PC-3 (cell line): Measurements from ENCODE around the gene TTC23L. TPM values are rescaled to one million over a fixed set of nuclear protein-coding genes. Genes with fewer than 3 reads are reported as not detected.
"Not testable (repeated sequence)": the region's sequence is repeated elsewhere in the genome, so short reads cannot be mapped to it uniquely, and the experiment has no call there.

Source experiments
- ATAC-seq: fragments of 200-7000 bp; cut with Tn5 transposase; 2 replicates; pipeline ENCODE4 v1.9.1; 2020; ENCODE audit warnings: mild to moderate bottlenecking, moderate library complexity
- BruUV-seq: library from RNA; stranded (reverse); fragments of 400-500 nt; replicated peaks from 2 replicates; lab custom pipeline; 2021; lab: Mats Ljungman, UMichigan
- CTCF ChIA-PET: fragments of 300-600 bp; sonication (Branson Sonifier 250); formaldehyde crosslinking; loops from one replicate; lab custom pipeline; 2022; ENCODE audit warnings: antibody characterized with exemption; lab: Charles Lee
- POLR2A ChIA-PET: fragments of 300-600 bp; sonication (Branson Sonifier 250); formaldehyde crosslinking; loops from one replicate; lab custom pipeline; 2022; ENCODE audit warnings: antibody characterized with exemption; ENCODE audit not compliant: unreplicated experiment; lab: Charles Lee
- DNase-seq: peaks from one replicate; pipeline ENCODE4 v3.0.0-alpha.2; 2015
- H2AFZ ChIP-seq: fragments of 300-600 bp; sonication (generic); 2 replicates; pipeline ENCODE4 v1.6.0; 2016; ENCODE audit warnings: antibody characterized with exemption, low read length
- H3F3A ChIP-seq: fragments of 300-600 bp; sonication (generic); one replicate; pipeline ENCODE4 v1.6.0; 2017; ENCODE audit warnings: antibody characterized with exemption, low read length, control low read depth, mild to moderate bottlenecking; ENCODE audit not compliant: unreplicated experiment
- H3K27ac ChIP-seq: fragments of 300-600 bp; sonication (generic); 2 replicates; pipeline ENCODE4 v1.5.1; 2016; ENCODE audit warnings: mild to moderate bottlenecking, low read length
- H3K27me3 ChIP-seq: fragments of 300-600 bp; sonication (generic); 2 replicates; pipeline ENCODE4 v1.6.1; 2016; ENCODE audit warnings: low read length, mixed read lengths
- H3K36me3 ChIP-seq: fragments of 300-600 bp; sonication (generic); 2 replicates; pipeline ENCODE4 v1.6.1; 2016; ENCODE audit warnings: low read depth, mixed run types, low read length, mixed read lengths
- H3K4me1 ChIP-seq: fragments of 300-600 bp; sonication (generic); 2 replicates; pipeline ENCODE4 v1.5.1; 2016; ENCODE audit warnings: low read length; ENCODE audit not compliant: insufficient read depth
- H3K4me2 ChIP-seq: fragments of 300-600 bp; sonication (generic); 2 replicates; pipeline ENCODE4 v1.6.0; 2016; ENCODE audit warnings: low read length
- H3K4me3 ChIP-seq: fragments of 300-600 bp; sonication (generic); 2 replicates; pipeline ENCODE4 v1.5.1; 2016; ENCODE audit warnings: mild to moderate bottlenecking, low read length, mixed read lengths
- H3K79me2 ChIP-seq: fragments of 300-600 bp; sonication (generic); 2 replicates; pipeline ENCODE4 v1.6.1; 2017; ENCODE audit warnings: low read length, mixed read lengths
- H3K9ac ChIP-seq: fragments of 300-600 bp; sonication (generic); 2 replicates; pipeline ENCODE4 v1.6.0; 2016; ENCODE audit warnings: mild to moderate bottlenecking, low read length
- H3K9me2 ChIP-seq: fragments of 300-600 bp; sonication (generic); replicated peaks from 2 replicates; pipeline ENCODE4 v1.6.1; 2016; ENCODE audit warnings: mixed run types, low read length, mixed read lengths
- H3K9me3 ChIP-seq: fragments of 300-600 bp; sonication (generic); 2 replicates; pipeline ENCODE4 v1.6.1; 2016; ENCODE audit warnings: low read length, mixed read lengths
- H4K20me1 ChIP-seq: fragments of 300-600 bp; sonication (generic); 2 replicates; pipeline ENCODE4 v1.6.1; 2016; ENCODE audit warnings: low read length, mixed read lengths
- CTCF ChIP-seq: fragments of 300-600 bp; sonication (generic); conservative IDR thresholded peaks from 2 replicates; pipeline ENCODE4 v1.5.1; 2017; ENCODE audit warnings: antibody characterized with exemption, low read depth, mild to moderate bottlenecking, low read length
- EZH2 ChIP-seq: fragments of 300-600 bp; sonication (generic); IDR thresholded peaks from one replicate; pipeline ENCODE4 v1.6.1; 2017; ENCODE audit warnings: antibody characterized with exemption, mild to moderate bottlenecking, low read length; ENCODE audit not compliant: unreplicated experiment
- EZH2phosphoT487 ChIP-seq: fragments of 300-600 bp; sonication (generic); IDR thresholded peaks from 2 replicates; pipeline ENCODE4 v1.6.1; 2018; ENCODE audit warnings: mild to moderate bottlenecking, antibody characterized with exemption, low read length, borderline replicate concordance
- intact Hi-C: fragments of 100-400 bp; cut with micrococcal nuclease; formaldehyde crosslinking; loops from 2 replicates; pipeline ENCODE4 v1.9.0; 2023
- total RNA-seq: library from RNA; depleted of rRNA; stranded (reverse); fragments of >200 nt; gene quantifications from 2 replicates; pipeline ENCODE4 v1.2.3, GENCODE V29; 2014

Gene TTC23L
- total RNA-seq, 1 experiment from 2014 or later: 0.84 TPM

- no peak overlapping the region for H3K9ac ChIP-seq
- H3K9me3 ChIP-seq: no peaks in the 10 kb centered on the region
- TF ChIP-seq EZH2phosphoT487 (no peak), EZH2 (no peak), CTCF (no peak)
- H3K4me1 ChIP-seq: no peaks in the 10 kb centered on the region
- ChIA-PET CTCF (no interaction called here), POLR2A (no interaction called here)
- H3K27me3 ChIP-seq: no peaks in the 10 kb centered on the region
- H3K4me2 ChIP-seq: no peak overlapping the region
- H3K9me2 ChIP-seq: no peaks in the 10 kb centered on the region
- no peak for ATAC-seq
- H3K36me3 ChIP-seq: peaks cover 70% of the 10 kb centered on the region
- intact Hi-C loops: no loop called here
- H4K20me1 ChIP-seq: no peaks in the 10 kb centered on the region
- H3K79me2 ChIP-seq: no peaks in the 10 kb centered on the region
- no peak overlapping the region for H3K4me3 ChIP-seq
- H2AFZ ChIP-seq: no peak overlapping the region
- no peak overlapping the region for H3K27ac ChIP-seq
- BruUV-seq: no TSS peak
- no peak for DNase-seq
- H3F3A ChIP-seq: no peaks in the 10 kb centered on the region
Observed at GRCh38 chr5:34826347-34826746, 12.6 kb upstream of the TTC23L start.

- H3K4me2 ChIP-seq: no peak overlapping the region
- ChIA-PET CTCF (no interaction called here), POLR2A (interaction anchor here (0.5 kb wide), 1 partner anchor 200 kb away, joined by 3 read pairs; no protein-coding TSS in a partner anchor)
- no peaks in the 10 kb centered on the region for H3K4me1 ChIP-seq
- H3K79me2 ChIP-seq: no peaks in the 10 kb centered on the region
- DNase-seq (no peak), ATAC-seq (no peak)
- H4K20me1 ChIP-seq: no peaks in the 10 kb centered on the region
- intact Hi-C loops: no loop called here
- BruUV-seq: no TSS peak
- H3K9me3 ChIP-seq: no peaks in the 10 kb centered on the region
- TF ChIP-seq EZH2 (no peak), EZH2phosphoT487 (no peak), CTCF (no peak)
- H2AFZ ChIP-seq: no peak overlapping the region
- peaks cover 78% of the 10 kb centered on the region for H3K36me3 ChIP-seq
- no peak overlapping the region for H3K9ac ChIP-seq
- no peaks in the 10 kb centered on the region for H3K9me2 ChIP-seq
- no peaks in the 10 kb centered on the region for H3K27me3 ChIP-seq
- no peaks in the 10 kb centered on the region for H3F3A ChIP-seq
- H3K4me3 ChIP-seq: no peak overlapping the region
- H3K27ac ChIP-seq: no peak overlapping the region
Observed at GRCh38 chr5:34827588-34828506, 11.1 kb upstream of the TTC23L start.

GRCh38 chr5:34830827-34831226, 8.1 kb upstream of the TTC23L start:
- H3K27ac ChIP-seq, H3F3A ChIP-seq, POLR2A ChIA-PET, H4K20me1 ChIP-seq, H3K9me3 ChIP-seq, H3K4me2 ChIP-seq, DNase-seq, H2AFZ ChIP-seq, H3K4me1 ChIP-seq, H3K9me2 ChIP-seq, H3K9ac ChIP-seq, H3K79me2 ChIP-seq, ATAC-seq, H3K27me3 ChIP-seq, CTCF ChIA-PET, H3K4me3 ChIP-seq, BruUV-seq: not testable (repeated sequence)
- peaks cover 62% of the 10 kb centered on the region for H3K36me3 ChIP-seq
- intact Hi-C loops: loop anchor here (10.0 kb wide), 1 partner anchor 306 kb away; no protein-coding TSS in a partner anchor
